ENCODE measurements around the gene CCR6. TPM values are rescaled to one million over a fixed set of nuclear protein-coding genes. Genes with fewer than 3 reads are reported as not detected.

CCR6 gene
- total and polyA plus RNA-seq, 2 donors (not counting 3 experiments of a cell fraction or from before 2014, with no cell fraction given): not detected

DNA sequence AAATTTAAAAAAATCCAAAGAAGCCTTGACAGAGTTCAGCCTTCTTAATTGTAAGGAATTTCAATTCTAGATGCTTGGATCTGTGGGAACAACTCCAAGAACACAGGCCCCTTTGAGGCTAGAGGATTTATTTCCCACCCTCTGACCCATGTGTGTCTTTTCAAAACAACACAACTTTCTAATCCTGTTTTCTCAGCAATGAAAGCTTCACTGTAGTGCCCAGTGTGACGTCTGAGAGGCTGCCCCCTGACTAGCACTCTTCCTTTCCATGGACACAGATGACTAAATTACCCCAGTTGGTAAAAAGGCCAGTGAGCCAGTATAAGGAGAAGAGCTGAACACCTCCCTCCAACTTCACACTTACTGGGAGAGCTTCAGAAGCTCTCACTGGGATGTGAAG lies 16.5 kb upstream of the CCR6 start:
- POLR2A ChIA-PET: no interaction called here

More for the DNA sequence above, 16.5 kb upstream of the CCR6 start:
- Histone ChIP-seq H3K9me3 (replicated peaks; ENCODE audit: control insufficient read depth, insufficient read depth, low read length) (no peaks in the 10 kb centered on the region), H3K36me3 (ENCODE audit: control insufficient read depth in 2 of 2, extremely low read depth in 1 of 2, insufficient read depth in 2 of 2, low read length in 2 of 2) (no peaks in the 10 kb centered on the region), H3K9me1 (replicated peaks; ENCODE audit: control insufficient read depth, extremely low read depth, insufficient read depth, low read length) (no peaks in the 10 kb centered on the region), H3K4me1 (ENCODE audit: control insufficient read depth, extremely low read depth, insufficient read depth, low read length) (no peaks in the 10 kb centered on the region), H2AFZ (ENCODE audit: low read depth, low read length) (no peak overlapping the region), H3K4me3 (replicated peaks in 1 of 3; ENCODE audit: insufficient read depth in 1 of 3, low read depth in 1 of 3, low read length in 3 of 3) (no peak overlapping the region), H4K20me1 (replicated peaks; ENCODE audit: control insufficient read depth, extremely low read depth, insufficient read depth, low read length) (no peaks in the 10 kb centered on the region), H3K79me2 (ENCODE audit: control insufficient read depth, insufficient read depth, low read length) (no peaks in the 10 kb centered on the region), H3K27me3 (ENCODE audit: control insufficient read depth in 2 of 2, insufficient read depth in 2 of 2, low read length in 2 of 2) (no peaks in the 10 kb centered on the region), H3K4me2 (ENCODE audit: insufficient read depth, low read length) (no peak overlapping the region), H3K27ac (ENCODE audit: insufficient read depth, low read depth, low read length) (no peak overlapping the region), H3K9ac (replicated peaks; ENCODE audit: extremely low read depth, insufficient read depth, low read length) (no peak overlapping the region)
- DNase-seq (ENCODE audit: low read depth, low spot score) (no peak), FAIRE-seq (no peak)
- dilution Hi-C loops (cut with MboI; ENCODE audit: extremely low pct_ligation_motif_present, low sequenced_read_pairs) (no loop called here), intact Hi-C loops (cut with micrococcal nuclease) (no loop called here)
- no TSS peak for BruUV-seq (replicated peaks)
- CTCF ChIA-PET: no interaction called here
- TF ChIP-seq JUN (IDR thresholded peaks at IDR 0.05; ENCODE audit: borderline replicate concordance, insufficient read depth, insufficient read length, low read depth) (no peak), GATA2 (IDR thresholded peaks at IDR 0.05; ENCODE audit: insufficient read depth, insufficient read length, low read depth, low read length) (no peak), MYC (IDR thresholded peaks at IDR 0.05; ENCODE audit: low read depth, low read length) (no peak), EZH2 (IDR thresholded peaks at IDR 0.05; ENCODE audit: borderline replicate concordance, low read depth, low read length, severe bottlenecking) (no peak), FOS (IDR thresholded peaks at IDR 0.05; ENCODE audit: borderline replicate concordance, insufficient read depth, low read length) (no peak), POLR2AphosphoS5 (IDR thresholded peaks at IDR 0.05; ENCODE audit: insufficient read depth, low read depth, low read length) (no peak), POLR2A (IDR thresholded peaks at IDR 0.05; ENCODE audit: low read depth, low read length) (no peak)
- TF ChIP-seq, protein P1, sequence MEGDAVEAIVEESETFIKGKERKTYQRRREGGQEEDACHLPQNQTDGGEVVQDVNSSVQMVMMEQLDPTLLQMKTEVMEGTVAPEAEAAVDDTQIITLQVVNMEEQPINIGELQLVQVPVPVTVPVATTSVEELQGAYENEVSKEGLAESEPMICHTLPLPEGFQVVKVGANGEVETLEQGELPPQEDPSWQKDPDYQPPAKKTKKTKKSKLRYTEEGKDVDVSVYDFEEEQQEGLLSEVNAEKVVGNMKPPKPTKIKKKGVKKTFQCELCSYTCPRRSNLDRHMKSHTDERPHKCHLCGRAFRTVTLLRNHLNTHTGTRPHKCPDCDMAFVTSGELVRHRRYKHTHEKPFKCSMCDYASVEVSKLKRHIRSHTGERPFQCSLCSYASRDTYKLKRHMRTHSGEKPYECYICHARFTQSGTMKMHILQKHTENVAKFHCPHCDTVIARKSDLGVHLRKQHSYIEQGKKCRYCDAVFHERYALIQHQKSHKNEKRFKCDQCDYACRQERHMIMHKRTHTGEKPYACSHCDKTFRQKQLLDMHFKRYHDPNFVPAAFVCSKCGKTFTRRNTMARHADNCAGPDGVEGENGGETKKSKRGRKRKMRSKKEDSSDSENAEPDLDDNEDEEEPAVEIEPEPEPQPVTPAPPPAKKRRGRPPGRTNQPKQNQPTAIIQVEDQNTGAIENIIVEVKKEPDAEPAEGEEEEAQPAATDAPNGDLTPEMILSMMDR (IDR thresholded peaks at IDR 0.05; ENCODE audit: extremely low read depth in 1 of 2, insufficient read depth in 1 of 2, low read depth in 1 of 2, low read length in 2 of 2): no peak
- TF ChIP-seq, protein P2, sequence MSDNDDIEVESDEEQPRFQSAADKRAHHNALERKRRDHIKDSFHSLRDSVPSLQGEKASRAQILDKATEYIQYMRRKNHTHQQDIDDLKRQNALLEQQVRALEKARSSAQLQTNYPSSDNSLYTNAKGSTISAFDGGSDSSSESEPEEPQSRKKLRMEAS (IDR thresholded peaks at IDR 0.05; ENCODE audit: insufficient read depth, insufficient read length): no peak

Data from endothelial cell of umbilical vein (primary cell).